ENCODE results near the gene MARS1. TPM values are rescaled to one million over a fixed set of nuclear protein-coding genes. Genes with fewer than 3 reads are reported as not detected.

Gene MARS1
- total RNA-seq, 2 donors from 2014 or later, result 254 to 263 TPM

DNA sequence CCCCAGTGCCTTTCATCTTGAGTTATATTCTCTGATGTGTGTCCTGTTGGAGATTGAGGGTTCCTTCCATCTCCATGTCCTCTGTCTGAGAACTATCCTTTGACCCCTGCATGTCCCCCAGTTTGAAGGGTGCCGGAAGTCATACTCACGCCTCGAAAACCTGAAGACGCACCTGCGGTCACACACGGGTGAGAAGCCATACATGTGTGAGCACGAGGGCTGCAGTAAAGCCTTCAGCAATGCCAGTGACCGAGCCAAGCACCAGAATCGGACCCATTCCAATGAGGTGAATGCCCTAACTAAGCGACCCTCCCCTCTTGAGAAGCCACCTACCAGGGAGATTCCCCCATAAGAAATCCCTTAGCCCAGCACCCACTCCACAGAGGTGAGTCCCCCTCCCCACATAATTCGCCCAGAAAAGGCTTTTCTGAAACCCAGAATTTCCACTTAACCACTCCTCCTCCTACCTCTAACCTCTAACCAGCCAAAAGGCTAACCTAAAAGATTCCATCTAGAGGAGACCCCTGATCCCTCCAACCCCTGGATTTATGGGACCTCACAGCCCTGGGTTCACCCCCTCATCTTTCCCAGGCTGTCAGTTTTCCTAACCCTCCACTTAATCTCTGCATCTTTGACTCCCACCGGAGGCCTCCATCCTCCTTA lies 20.5 kb upstream of the MARS1 start:
- H3K4me3 ChIP-seq (ENCODE audit: low read length), result no peak overlapping the region
- H3K4me1 ChIP-seq (ENCODE audit: control insufficient read depth, insufficient read depth, low read length), result no peaks in the 10 kb centered on the region
- H3K9ac ChIP-seq (ENCODE audit: extremely low read depth, low read length, poor library complexity, severe bottlenecking), result no peak overlapping the region
- no peak overlapping the region for H3K27ac Mint-ChIP-seq
- peaks cover 45% of the 10 kb centered on the region for H3K27me3 Mint-ChIP-seq (ENCODE audit: insufficient read depth)
- H3K27me3 ChIP-seq (ENCODE audit: control insufficient read depth, insufficient read depth, low read length, poor library complexity, severe bottlenecking), result peaks cover 23% of the 10 kb centered on the region
- no peaks in the 10 kb centered on the region for H3K9me3 ChIP-seq (ENCODE audit: control insufficient read depth, low read length)
- no peaks in the 10 kb centered on the region for H3K36me3 Mint-ChIP-seq (ENCODE audit: low read depth)
- DNase-seq, result no peak
- TF ChIP-seq, protein P1, sequence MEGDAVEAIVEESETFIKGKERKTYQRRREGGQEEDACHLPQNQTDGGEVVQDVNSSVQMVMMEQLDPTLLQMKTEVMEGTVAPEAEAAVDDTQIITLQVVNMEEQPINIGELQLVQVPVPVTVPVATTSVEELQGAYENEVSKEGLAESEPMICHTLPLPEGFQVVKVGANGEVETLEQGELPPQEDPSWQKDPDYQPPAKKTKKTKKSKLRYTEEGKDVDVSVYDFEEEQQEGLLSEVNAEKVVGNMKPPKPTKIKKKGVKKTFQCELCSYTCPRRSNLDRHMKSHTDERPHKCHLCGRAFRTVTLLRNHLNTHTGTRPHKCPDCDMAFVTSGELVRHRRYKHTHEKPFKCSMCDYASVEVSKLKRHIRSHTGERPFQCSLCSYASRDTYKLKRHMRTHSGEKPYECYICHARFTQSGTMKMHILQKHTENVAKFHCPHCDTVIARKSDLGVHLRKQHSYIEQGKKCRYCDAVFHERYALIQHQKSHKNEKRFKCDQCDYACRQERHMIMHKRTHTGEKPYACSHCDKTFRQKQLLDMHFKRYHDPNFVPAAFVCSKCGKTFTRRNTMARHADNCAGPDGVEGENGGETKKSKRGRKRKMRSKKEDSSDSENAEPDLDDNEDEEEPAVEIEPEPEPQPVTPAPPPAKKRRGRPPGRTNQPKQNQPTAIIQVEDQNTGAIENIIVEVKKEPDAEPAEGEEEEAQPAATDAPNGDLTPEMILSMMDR (conservative IDR thresholded peaks at IDR 0.05), result no peak
- no peak overlapping the region for H3K4me3 Mint-ChIP-seq
- H3K27ac ChIP-seq (ENCODE audit: low read depth, low read length), result no peak overlapping the region
- H3K4me1 Mint-ChIP-seq, result peaks cover 4% of the 10 kb centered on the region
- H3K9me3 Mint-ChIP-seq, result no peaks in the 10 kb centered on the region
- 90 to 96% methylated on average over 11 to 12 of the region's 12 CpGs for WGBS, 2 experiments (ENCODE audit: insufficient coverage in 1 of 2, insufficient read length in 1 of 2)
- no peaks in the 10 kb centered on the region for H3K36me3 ChIP-seq (ENCODE audit: control insufficient read depth, insufficient read depth, low read length)

DNA sequence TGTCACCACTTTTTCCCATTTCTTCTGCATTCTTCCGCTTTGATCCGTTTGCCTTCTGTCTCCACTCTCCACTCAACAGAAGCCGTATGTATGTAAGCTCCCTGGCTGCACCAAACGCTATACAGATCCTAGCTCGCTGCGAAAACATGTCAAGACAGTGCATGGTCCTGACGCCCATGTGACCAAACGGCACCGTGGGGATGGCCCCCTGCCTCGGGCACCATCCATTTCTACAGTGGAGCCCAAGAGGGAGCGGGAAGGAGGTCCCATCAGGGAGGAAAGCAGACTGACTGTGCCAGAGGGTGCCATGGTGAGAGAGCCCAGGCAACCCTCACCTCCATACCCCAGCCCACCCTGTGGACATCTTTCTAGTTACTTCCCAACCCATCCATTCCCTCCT lies 20.0 kb upstream of the MARS1 start:
- TF ChIP-seq, protein P1 (conservative IDR thresholded peaks at IDR 0.05), result no peak
- no peaks in the 10 kb centered on the region for H3K9me3 Mint-ChIP-seq
- Histone ChIP-seq H3K4me3 (ENCODE audit: low read length) (no peak overlapping the region), H3K9ac (ENCODE audit: extremely low read depth, low read length, poor library complexity, severe bottlenecking) (no peak overlapping the region), H3K4me1 (ENCODE audit: control insufficient read depth, insufficient read depth, low read length) (no peaks in the 10 kb centered on the region), H3K27me3 (ENCODE audit: control insufficient read depth, insufficient read depth, low read length, poor library complexity, severe bottlenecking) (peaks cover 29% of the 10 kb centered on the region), H3K9me3 (ENCODE audit: control insufficient read depth, low read length) (no peaks in the 10 kb centered on the region), H3K27ac (ENCODE audit: low read depth, low read length) (no peak overlapping the region), H3K36me3 (ENCODE audit: control insufficient read depth, insufficient read depth, low read length) (no peaks in the 10 kb centered on the region)
- H3K27me3 Mint-ChIP-seq (ENCODE audit: insufficient read depth), result peaks cover 48% of the 10 kb centered on the region
- H3K36me3 Mint-ChIP-seq (ENCODE audit: low read depth), result no peaks in the 10 kb centered on the region
- H3K4me3 Mint-ChIP-seq, result no peak overlapping the region
- peaks cover under 1% of the 10 kb centered on the region for H3K4me1 Mint-ChIP-seq
- no peak for DNase-seq
- H3K27ac Mint-ChIP-seq, result no peak overlapping the region
- 88 to 96% methylated on average over 9 to 11 of the region's 11 CpGs for WGBS, 2 experiments (ENCODE audit: insufficient coverage in 1 of 2, insufficient read length in 1 of 2)

DNA sequence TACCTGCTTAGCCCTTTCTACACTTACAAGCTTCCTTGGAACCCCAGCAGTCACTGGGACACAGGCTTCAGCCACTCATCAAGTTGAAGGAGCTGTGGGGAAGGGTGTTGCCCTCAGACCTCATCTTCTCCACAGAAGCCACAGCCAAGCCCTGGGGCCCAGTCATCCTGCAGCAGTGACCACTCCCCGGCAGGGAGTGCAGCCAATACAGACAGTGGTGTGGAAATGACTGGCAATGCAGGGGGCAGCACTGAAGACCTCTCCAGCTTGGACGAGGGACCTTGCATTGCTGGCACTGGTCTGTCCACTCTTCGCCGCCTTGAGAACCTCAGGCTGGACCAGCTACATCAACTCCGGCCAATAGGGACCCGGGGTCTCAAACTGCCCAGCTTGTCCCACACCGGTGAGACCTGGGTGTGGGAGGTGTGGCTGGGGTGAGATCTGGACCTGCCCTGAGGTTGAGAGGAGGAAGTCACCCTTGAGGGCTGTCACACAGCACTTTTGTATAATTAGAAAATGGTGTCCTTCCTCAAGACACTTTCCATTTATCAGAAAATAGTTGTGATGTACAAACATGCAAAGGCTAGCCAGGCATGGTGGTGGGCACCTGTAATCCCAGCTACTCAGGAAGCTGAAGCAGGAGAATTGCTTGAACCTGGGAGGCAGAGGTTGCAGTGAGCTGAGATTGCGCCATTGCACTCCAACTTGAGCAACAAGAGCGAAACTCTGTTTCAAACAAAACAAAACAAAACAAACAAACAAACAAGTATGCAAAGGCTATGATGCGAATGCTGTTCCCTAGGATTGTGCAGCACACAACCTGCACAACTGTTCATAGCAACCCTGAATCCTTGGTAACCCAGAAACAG lies 18.3 kb upstream of the MARS1 start:
- no peaks in the 10 kb centered on the region for H3K9me3 ChIP-seq (ENCODE audit: control insufficient read depth, low read length)
- peaks cover 44% of the 10 kb centered on the region for H3K27me3 ChIP-seq (ENCODE audit: control insufficient read depth, insufficient read depth, low read length, poor library complexity, severe bottlenecking)
- no peak overlapping the region for H3K9ac ChIP-seq (ENCODE audit: extremely low read depth, low read length, poor library complexity, severe bottlenecking)
- H3K4me1 ChIP-seq (ENCODE audit: control insufficient read depth, insufficient read depth, low read length), result no peaks in the 10 kb centered on the region
- DNase-seq, result no peak
- H3K27ac ChIP-seq (ENCODE audit: low read depth, low read length), result no peak overlapping the region
- H3K36me3 ChIP-seq (ENCODE audit: control insufficient read depth, insufficient read depth, low read length), result no peaks in the 10 kb centered on the region
- no peak overlapping the region for H3K4me3 ChIP-seq (ENCODE audit: low read length)
- H3K27ac Mint-ChIP-seq, result no peak overlapping the region
- no peaks in the 10 kb centered on the region for H3K9me3 Mint-ChIP-seq
- no peak overlapping the region for H3K4me3 Mint-ChIP-seq
- TF ChIP-seq, protein P1 (conservative IDR thresholded peaks at IDR 0.05), result no peak
- H3K27me3 Mint-ChIP-seq (ENCODE audit: insufficient read depth), result peaks cover 52% of the 10 kb centered on the region
- 79 to 91% methylated on average over 4 to 10 of the region's 10 CpGs for WGBS, 2 experiments (ENCODE audit: insufficient coverage in 1 of 2, insufficient read length in 1 of 2)
- no peaks in the 10 kb centered on the region for H3K4me1 Mint-ChIP-seq
- H3K36me3 Mint-ChIP-seq (ENCODE audit: low read depth), result no peaks in the 10 kb centered on the region

Measured in endodermal cell (in vitro differentiated cells).